HUDEP-2 (cell line): Measurements from ENCODE around the gene TBC1D10A.

ENCODE experiments used
- DNase-seq, 76 experiments: peaks; one replicate each; lab custom pipeline; 2025; ENCODE audit not compliant: unreplicated experiment in 76 of 76; lab: John Stamatoyannopoulos, UW

TBC1D10A gene

GRCh38 chr22:30250039-30250565 lies 76.6 kb downstream of the TBC1D10A start:
- no peak for DNase-seq

GRCh38 chr22:30249049-30250038 lies 77.4 kb downstream of the TBC1D10A start:
- peak in 20 of 76 experiments; percentile 10 to 49 (median 34) for DNase-seq

GRCh38 chr22:30248484-30248883 lies 78.3 kb downstream of the TBC1D10A start:
- peak in 1 of 76 experiments; percentile 7 for DNase-seq

GRCh38 chr22:30247974-30248373 lies 78.8 kb downstream of the TBC1D10A start:
- peak in 2 of 76 experiments; percentile 22 to 34 for DNase-seq

GRCh38 chr22:30247561-30247960 lies 79.2 kb downstream of the TBC1D10A start:
- DNase-seq = peak in 6 of 76 experiments; percentile 10 to 31 (median 22)

- DNase-seq = peak in 6 of 76 experiments; percentile 20 to 54 (median 42)
Measured at GRCh38 chr22:30246814-30247376, 79.8 kb downstream of the TBC1D10A start.

GRCh38 chr22:30245985-30246813 lies 80.5 kb downstream of the TBC1D10A start, which contains the start of gene LIF:
Gene LIF (minus strand): TSS chr22:30246759. CDS start chr22:30246695, 64 bp downstream.
- DNase-seq = peak in 16 of 76 experiments; percentile 15 to 63 (median 30)

- DNase-seq = peak in 3 of 76 experiments; percentile 10 to 45 (median 29)
Measured at GRCh38 chr22:30245181-30245984, 81.4 kb downstream of the TBC1D10A start.

GRCh38 chr22:30244641-30245040 lies 82.1 kb downstream of the TBC1D10A start:
- no peak for DNase-seq

- no peak for DNase-seq
Measured at GRCh38 chr22:30244066-30244465, 82.7 kb downstream of the TBC1D10A start.

GRCh38 chr22:30243661-30244060 lies 83.1 kb downstream of the TBC1D10A start:
- DNase-seq = no peak
